ENCODE data around the gene ZNF143.

GRCh38 chr11:9574622-9575259, 113.9 kb downstream of the ZNF143 start:
- TF ChIP-seq, protein P1, sequence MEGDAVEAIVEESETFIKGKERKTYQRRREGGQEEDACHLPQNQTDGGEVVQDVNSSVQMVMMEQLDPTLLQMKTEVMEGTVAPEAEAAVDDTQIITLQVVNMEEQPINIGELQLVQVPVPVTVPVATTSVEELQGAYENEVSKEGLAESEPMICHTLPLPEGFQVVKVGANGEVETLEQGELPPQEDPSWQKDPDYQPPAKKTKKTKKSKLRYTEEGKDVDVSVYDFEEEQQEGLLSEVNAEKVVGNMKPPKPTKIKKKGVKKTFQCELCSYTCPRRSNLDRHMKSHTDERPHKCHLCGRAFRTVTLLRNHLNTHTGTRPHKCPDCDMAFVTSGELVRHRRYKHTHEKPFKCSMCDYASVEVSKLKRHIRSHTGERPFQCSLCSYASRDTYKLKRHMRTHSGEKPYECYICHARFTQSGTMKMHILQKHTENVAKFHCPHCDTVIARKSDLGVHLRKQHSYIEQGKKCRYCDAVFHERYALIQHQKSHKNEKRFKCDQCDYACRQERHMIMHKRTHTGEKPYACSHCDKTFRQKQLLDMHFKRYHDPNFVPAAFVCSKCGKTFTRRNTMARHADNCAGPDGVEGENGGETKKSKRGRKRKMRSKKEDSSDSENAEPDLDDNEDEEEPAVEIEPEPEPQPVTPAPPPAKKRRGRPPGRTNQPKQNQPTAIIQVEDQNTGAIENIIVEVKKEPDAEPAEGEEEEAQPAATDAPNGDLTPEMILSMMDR (IDR thresholded peaks at IDR 0.05) = no peak
- TF ChIP-seq POLR2A (IDR thresholded peaks at IDR 0.05) (no peak), POLR2AphosphoS5 (IDR thresholded peaks at IDR 0.05; ENCODE audit: insufficient read depth in 1 of 2, low read depth in 1 of 2) (peak in 1 of 2 donors; percentile 49)

Data from vagina (tissue), 2 donors.